Measurements from ENCODE around the gene CHN1.
A peak's percentile ranks its signal among the peaks of the same experiment; 100 is the strongest.

CHN1 gene

DNA sequence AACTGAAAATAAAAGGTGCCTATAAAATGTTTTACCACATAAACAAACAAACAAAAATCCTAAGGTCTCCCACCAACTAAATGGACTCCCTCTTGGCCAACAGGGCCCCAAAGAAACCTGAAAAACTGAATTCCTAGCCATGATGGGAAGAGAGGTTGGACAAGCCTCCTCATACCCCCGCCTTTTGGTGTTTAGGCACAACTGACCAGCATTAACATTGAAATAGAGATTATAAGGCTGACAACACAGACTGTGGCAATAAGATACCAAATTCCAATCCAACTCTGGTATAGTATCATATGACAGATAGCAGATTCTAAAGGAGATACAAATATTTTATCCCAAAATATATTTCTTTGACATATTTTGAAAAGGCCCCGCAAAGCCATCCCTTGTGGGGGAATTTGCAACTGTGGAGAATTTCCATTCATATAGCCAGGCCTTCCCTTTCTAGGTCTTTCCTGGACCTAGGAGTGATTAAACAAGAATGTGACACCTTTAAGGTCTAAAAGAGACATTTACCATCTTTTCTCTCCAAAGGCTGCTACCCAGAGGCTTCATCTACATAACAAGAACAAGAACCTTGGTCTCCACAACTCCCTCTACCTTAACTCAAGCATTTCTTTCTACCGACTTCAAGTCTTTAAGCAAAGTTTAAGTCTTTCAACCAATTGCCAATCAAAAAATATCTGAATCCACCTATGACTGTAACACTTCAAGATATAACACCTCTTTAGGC, 80.0 kb downstream of the CHN1 start:
- TF ChIP-seq, protein P1, sequence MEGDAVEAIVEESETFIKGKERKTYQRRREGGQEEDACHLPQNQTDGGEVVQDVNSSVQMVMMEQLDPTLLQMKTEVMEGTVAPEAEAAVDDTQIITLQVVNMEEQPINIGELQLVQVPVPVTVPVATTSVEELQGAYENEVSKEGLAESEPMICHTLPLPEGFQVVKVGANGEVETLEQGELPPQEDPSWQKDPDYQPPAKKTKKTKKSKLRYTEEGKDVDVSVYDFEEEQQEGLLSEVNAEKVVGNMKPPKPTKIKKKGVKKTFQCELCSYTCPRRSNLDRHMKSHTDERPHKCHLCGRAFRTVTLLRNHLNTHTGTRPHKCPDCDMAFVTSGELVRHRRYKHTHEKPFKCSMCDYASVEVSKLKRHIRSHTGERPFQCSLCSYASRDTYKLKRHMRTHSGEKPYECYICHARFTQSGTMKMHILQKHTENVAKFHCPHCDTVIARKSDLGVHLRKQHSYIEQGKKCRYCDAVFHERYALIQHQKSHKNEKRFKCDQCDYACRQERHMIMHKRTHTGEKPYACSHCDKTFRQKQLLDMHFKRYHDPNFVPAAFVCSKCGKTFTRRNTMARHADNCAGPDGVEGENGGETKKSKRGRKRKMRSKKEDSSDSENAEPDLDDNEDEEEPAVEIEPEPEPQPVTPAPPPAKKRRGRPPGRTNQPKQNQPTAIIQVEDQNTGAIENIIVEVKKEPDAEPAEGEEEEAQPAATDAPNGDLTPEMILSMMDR (conservative IDR thresholded peaks at IDR 0.05; ENCODE audit: low read length) = no peak
- no peak overlapping the region for H3K4me3 ChIP-seq (ENCODE audit: low read length)
- no peak for DNase-seq (ENCODE audit: low read depth)

DNA sequence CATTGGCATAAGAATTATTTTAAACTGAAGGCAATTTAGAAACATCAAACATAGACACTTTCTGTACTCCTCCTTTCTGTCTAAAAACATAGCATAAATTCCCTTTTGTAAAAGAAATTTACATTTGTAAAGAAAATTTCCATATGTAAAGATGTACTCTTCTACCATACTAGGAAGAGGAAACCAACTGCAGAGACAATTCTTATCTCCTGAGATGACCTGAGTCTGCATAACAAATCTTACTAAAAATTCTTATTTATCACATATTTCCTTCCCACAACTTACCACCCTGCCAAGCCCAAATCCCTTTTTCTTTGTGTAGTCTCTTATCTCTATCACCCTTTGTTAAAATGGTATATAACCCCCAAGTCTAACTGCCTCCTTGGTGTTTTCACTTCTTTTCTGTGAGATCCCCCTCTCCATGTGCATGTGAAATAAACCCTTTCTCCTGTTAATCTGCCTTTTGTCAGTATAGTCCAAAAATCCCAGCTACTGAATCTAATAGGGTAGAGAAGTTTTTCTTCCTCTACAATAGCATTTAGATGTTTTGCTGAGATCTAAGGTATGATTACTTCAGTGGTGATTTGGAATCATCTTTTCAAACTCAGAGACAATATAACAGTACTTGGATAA, 81.0 kb downstream of the CHN1 start:
- no peak for DNase-seq (ENCODE audit: low read depth)
- H3K4me3 ChIP-seq (ENCODE audit: low read length) = no peak overlapping the region
- TF ChIP-seq, protein P1 (conservative IDR thresholded peaks at IDR 0.05; ENCODE audit: low read length) = no peak

DNA sequence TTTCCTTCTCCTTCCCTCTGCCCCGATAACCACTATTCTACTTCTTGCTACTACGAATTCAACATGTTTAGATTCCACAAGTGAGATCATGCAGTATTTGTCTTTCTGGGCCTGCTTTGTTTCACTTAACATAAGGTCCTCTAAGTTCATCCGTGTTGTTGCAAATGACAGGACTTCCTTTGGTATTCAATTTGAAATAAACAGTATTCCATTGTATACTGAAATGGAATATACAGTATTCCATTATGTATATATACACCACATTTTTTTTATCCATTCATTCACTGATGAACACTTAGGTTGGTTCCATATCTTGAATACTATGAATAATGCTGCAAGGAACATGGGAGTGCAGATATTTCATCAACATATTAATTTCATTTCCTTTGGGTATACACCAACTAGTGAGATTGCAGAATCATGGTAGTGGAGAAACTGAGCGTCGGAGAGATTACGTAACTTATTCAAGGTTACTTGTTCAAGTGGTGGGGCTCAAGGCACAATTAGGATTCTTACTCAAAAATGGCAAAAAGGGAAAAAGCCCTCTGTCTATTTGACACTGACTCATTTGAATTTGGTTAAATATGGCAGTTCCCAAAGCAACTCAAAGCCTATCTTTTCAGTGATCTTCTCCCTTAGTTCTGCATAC, 85.1 kb downstream of the CHN1 start:
- DNase-seq (ENCODE audit: low read depth) = no peak
- TF ChIP-seq, protein P1 (conservative IDR thresholded peaks at IDR 0.05; ENCODE audit: low read length) = no peak
- no peak overlapping the region for H3K4me3 ChIP-seq (ENCODE audit: low read length)

DNA sequence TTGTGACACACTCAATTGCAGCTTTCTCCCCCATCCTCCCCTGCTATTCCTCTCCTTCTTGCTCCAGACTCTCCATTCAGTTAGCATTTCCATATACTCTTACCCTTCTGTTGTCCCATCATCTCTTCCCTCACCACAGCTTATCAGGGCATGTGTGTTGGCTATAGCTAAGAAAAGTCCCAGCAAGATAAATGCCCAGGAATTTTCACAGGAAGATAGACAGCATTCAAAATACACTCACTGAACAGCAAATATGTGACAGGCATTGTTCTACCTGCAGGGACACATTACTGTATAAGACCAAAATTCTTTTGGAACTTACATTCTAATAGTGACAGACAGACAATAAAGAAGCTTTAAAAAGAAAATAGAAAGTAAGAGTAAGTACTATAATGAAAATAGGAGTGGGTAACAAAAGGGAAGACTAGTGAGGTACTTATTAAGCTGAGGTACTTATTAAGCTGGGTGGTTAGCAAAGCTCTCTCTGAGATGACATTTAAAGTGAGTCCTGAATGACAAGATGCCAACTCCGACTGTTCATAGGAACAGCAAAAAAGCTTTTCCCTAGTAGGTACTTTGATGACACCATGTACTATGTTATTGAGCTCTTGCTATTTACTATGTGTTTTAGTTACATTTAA, 86.2 kb downstream of the CHN1 start:
- no peak overlapping the region for H3K4me3 ChIP-seq (ENCODE audit: low read length)
- DNase-seq (ENCODE audit: low read depth) = no peak
- TF ChIP-seq, protein P1 (conservative IDR thresholded peaks at IDR 0.05; ENCODE audit: low read length) = no peak

DNA sequence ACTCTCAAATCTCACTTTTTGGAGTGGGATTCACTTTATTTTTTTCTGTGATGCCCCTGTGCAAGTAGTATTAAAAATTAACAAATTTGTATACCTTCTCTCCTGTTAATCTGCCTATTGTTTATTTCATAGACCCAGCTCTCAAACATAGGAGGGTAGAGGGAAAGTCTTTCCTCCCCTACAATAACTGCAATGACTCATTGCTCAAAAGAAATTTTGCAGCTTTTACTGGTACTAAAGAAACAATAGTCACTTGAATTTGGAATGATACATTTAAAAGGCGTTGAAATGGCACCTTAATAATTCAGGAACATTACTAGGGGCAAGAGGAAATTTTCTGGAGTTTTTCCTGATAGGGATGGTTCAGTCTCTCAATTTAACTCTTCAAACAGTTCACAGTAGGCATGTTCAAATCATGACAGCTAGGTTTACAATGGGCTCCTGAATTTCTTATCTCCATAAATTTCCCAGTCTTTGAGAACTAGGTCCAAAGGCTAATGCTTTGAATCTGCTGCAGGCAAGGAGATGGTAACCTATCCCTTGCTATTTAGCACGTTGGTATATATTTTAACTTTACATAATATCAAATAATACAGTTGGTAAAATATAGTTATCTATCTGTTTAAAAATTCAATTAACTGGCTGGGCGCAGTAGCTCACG, 88.8 kb downstream of the CHN1 start:
- H3K4me3 ChIP-seq (ENCODE audit: low read length) = no peak overlapping the region
- no peak for DNase-seq (ENCODE audit: low read depth)
- TF ChIP-seq, protein P1 (conservative IDR thresholded peaks at IDR 0.05; ENCODE audit: low read length) = no peak

DNA sequence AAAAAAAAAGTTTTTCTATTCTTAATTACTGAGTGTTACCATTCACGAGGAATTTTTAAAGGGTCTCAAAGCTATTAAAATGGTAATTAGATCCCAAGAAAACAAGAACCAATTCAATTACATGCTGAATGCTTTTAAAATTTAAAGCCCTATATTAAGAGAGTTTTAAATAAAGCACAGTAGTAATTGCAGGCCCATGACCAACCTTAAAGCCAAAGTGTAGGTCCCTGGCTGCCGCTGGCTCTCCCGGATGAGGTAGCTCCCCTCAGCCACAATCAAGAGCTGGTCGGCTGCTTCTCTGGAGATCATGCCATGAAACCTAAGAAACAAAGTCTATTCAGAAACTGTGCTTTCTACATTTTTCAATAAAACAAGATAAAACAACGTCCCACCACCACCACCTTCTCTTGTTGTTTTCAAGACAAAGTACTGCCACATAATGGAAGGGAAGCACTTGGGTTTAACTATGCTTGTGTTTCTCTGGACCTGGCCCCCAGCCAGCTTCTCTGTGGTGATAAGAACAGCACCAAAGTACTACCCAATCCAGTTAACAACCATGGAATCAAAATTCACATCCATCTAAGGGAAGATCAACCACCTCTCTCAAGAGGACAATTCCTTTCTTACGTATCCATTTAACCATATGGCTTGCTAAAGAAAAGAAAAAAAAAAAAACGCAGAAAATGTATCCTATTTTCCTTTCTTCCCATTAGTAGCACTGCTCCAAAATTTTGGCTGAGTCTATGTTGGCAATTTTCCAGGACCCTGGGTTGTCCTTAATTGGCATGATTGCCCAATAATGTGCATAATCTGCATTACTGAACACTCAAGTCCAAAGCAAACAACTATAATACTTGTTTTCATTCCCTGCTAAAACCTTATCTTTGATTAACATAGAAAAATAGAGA, 90.1 kb downstream of the CHN1 start:
- TF ChIP-seq, protein P1 (conservative IDR thresholded peaks at IDR 0.05; ENCODE audit: low read length) = no peak
- peak; percentile 19 for DNase-seq (ENCODE audit: low read depth)
- no peak overlapping the region for H3K4me3 ChIP-seq (ENCODE audit: low read length)
